HepG2 (cell line): ENCODE data around the gene CD2AP. TPM values are rescaled to one million over a fixed set of nuclear protein-coding genes. Genes with fewer than 3 reads are reported as not detected.
A peak's percentile ranks its signal among the peaks of the same experiment; 100 is the strongest.

Experiments used
- ATAC-seq: fragments of 200-7000 bp; cut with Tn5 transposase; 3 replicates; pipeline ENCODE4 v1.9.1; 2020; ENCODE audit warnings: mild to moderate bottlenecking, moderate library complexity
- BruUV-seq: library from RNA; stranded (reverse); fragments of 400-500 nt; replicated peaks from 2 replicates; lab custom pipeline; 2021; lab: Mats Ljungman, UMichigan
- CTCF ChIA-PET: fragments of 300-600 bp; formaldehyde crosslinking; extraction: SDS; loops from one replicate; lab custom pipeline; 2021; ENCODE audit warnings: low total read pairs, inconsistent platforms, low intra/inter-chr PET ratio; lab: Yijun Ruan, JAX
- POLR2A ChIA-PET: fragments of 350-600 bp; sonication (Branson Sonifier 250); formaldehyde crosslinking; loops from one replicate; lab custom pipeline; 2020; ENCODE audit warnings: antibody characterized with exemption, inconsistent platforms; lab: Yijun Ruan, JAX
- DNase-seq: peaks from one replicate; pipeline ENCODE4 v3.0.0-alpha.2; 2015; ENCODE audit warnings: low spot score
- FAIRE-seq: peaks from 3 replicates; lab custom pipeline; 2011; peaks lifted over from hg19 to GRCh38; lab: Jason Lieb, UNC
- H2AFZ ChIP-seq: one replicate; pipeline ENCODE4 v1.6.1; 2011; ENCODE audit warnings: low read length, inconsistent platforms
- H3K27ac ChIP-seq: fragments of 300-600 bp; 3 replicates; pipeline ENCODE4 v1.8.0; 2011; ENCODE audit warnings: mixed run types, mild to moderate bottlenecking, mixed read lengths, low read length, inconsistent platforms; ENCODE audit not compliant: insufficient read depth; ENCODE audit errors: extremely low read length
- H3K27me3 ChIP-seq, 2 experiments: fragments of 200-600 bp in 1 of 2; 2 replicates in 1 of 2; 3 replicates in 1 of 2; pipeline versions ENCODE4 v1.6.0 to v1.8.0; 2011; ENCODE audit warnings: low read length in 2 of 2, mild to moderate bottlenecking in 2 of 2, moderate library complexity in 2 of 2, inconsistent platforms in 1 of 2; ENCODE audit not compliant: insufficient read depth in 2 of 2, control insufficient read depth in 1 of 2
- H3K36me3 ChIP-seq, 2 experiments: fragments of 200-600 bp in 1 of 2; replicated peaks in 1 of 2; 2 replicates in 1 of 2; 3 replicates in 1 of 2; pipeline versions ENCODE4 v1.5.1 to v1.8.0; 2011; ENCODE audit warnings: low read length in 2 of 2, inconsistent platforms in 1 of 2; ENCODE audit not compliant: insufficient read depth in 2 of 2, control insufficient read depth in 1 of 2
- H3K4me1 ChIP-seq: 2 replicates; pipeline ENCODE4 v1.5.1; 2012; ENCODE audit warnings: low read length, inconsistent platforms; ENCODE audit not compliant: insufficient read depth
- H3K4me2 ChIP-seq: 2 replicates; pipeline ENCODE4 v1.6.0; 2011; ENCODE audit warnings: low read depth, low read length, inconsistent platforms
- H3K4me3 ChIP-seq, 3 experiments: fragments of 200-600 bp in 1 of 3; sonication (generic), shearing (Covaris generic) in 1 of 3; replicated peaks in 1 of 3; 2 replicates each; pipeline ENCODE4 v1.5.1; 2011 to 2016; ENCODE audit warnings: low read length in 3 of 3, inconsistent platforms in 2 of 3, low read depth in 2 of 3, mild to moderate bottlenecking in 2 of 3, control low read depth in 1 of 3, mixed read lengths in 1 of 3; ENCODE audit not compliant: insufficient read depth in 1 of 3
- H3K79me2 ChIP-seq: one replicate; pipeline ENCODE4 v1.6.1; 2011; ENCODE audit warnings: low read length, inconsistent platforms; ENCODE audit not compliant: insufficient read depth
- H3K9ac ChIP-seq: 2 replicates; pipeline ENCODE4 v1.6.0; 2011; ENCODE audit warnings: mild to moderate bottlenecking, low read depth, low read length, inconsistent platforms; ENCODE audit not compliant: insufficient read depth
- H3K9me3 ChIP-seq: 2 replicates; pipeline ENCODE4 v1.5.1; 2012; ENCODE audit warnings: mild to moderate bottlenecking, low read length
- H4K20me1 ChIP-seq: 2 replicates; pipeline ENCODE4 v1.6.0; 2011; ENCODE audit warnings: inconsistent platforms, mild to moderate bottlenecking, low read length, moderate library complexity; ENCODE audit not compliant: insufficient read depth
- AKAP8 ChIP-seq: sonication (generic); formaldehyde crosslinking; IDR thresholded peaks from 2 replicates; pipeline ENCODE4 v1.5.1; 2020; ENCODE audit warnings: mild to moderate bottlenecking, missing genetic modification reagents
- ATF7 ChIP-seq, 2 experiments: fragments of 450-650 bp in 1 of 2; sonication (generic) in 1 of 2; formaldehyde crosslinking in 1 of 2; IDR thresholded peaks; 2 replicates each; pipeline versions ENCODE4 v1.4.0 to v1.6.1; 2016 to 2020; ENCODE audit warnings: antibody characterized with exemption in 1 of 2, mild to moderate bottlenecking in 1 of 2, missing genetic modification reagents in 1 of 2
- GTF2F1 ChIP-seq: fragments of 150-350 bp; IDR thresholded peaks from 2 replicates; pipeline ENCODE4 v1.6.1; 2014; ENCODE audit warnings: low read length
- HNF4G ChIP-seq, 2 experiments: sonication (generic) in 1 of 2; formaldehyde crosslinking in 1 of 2; IDR thresholded peaks; 2 replicates each; pipeline versions ENCODE4 v1.4.0 to v1.6.1; 2011 to 2020; ENCODE audit warnings: borderline replicate concordance in 2 of 2, low read depth in 2 of 2, mild to moderate bottlenecking in 2 of 2, low read length in 1 of 2, missing genetic modification reagents in 1 of 2, moderate library complexity in 1 of 2
- POLR2AphosphoS2 ChIP-seq: IDR thresholded peaks from 2 replicates; pipeline ENCODE4 v1.6.1; 2011; ENCODE audit warnings: low read depth, low read length, improper control_type of control experiment
- SMARCE1 ChIP-seq: fragments of 450-650 bp; IDR thresholded peaks from 2 replicates; pipeline ENCODE4 v1.6.1; 2017; ENCODE audit warnings: borderline replicate concordance
- ZFP37 ChIP-seq: sonication (generic); formaldehyde crosslinking; IDR thresholded peaks from 2 replicates; pipeline ENCODE4 v1.4.0; 2020; ENCODE audit warnings: missing genetic modification reagents, borderline replicate concordance
- ZNF510 ChIP-seq: sonication (generic); formaldehyde crosslinking; IDR thresholded peaks from 2 replicates; pipeline ENCODE4 v1.4.0; 2020; ENCODE audit warnings: low read depth, mild to moderate bottlenecking, missing genetic modification reagents
- ZNF577 ChIP-seq: sonication (generic); formaldehyde crosslinking; IDR thresholded peaks from 2 replicates; pipeline ENCODE4 v1.4.0; 2020; ENCODE audit warnings: mild to moderate bottlenecking, low read depth, missing genetic modification reagents, borderline replicate concordance
- ZNF768 ChIP-seq: sonication (generic); formaldehyde crosslinking; IDR thresholded peaks from 2 replicates; pipeline ENCODE4 v1.4.0; 2020; ENCODE audit warnings: missing genetic modification reagents
- WGBS: methylation state at CpG from one replicate; pipeline ENCODE4 v1.1.6; 2017; ENCODE audit warnings: low lambda C conversion rate; 5-methylcytosine and 5-hydroxymethylcytosine counted together
- in situ Hi-C: cut with HindIII; loops from 2 replicates; pipeline ENCODE4 v1.10.0; 2017; ENCODE audit warnings: low pct_unique_long_range_greater_than_20kb; ENCODE audit not compliant: extremely low pct_ligation_motif_present
- intact Hi-C: fragments of 100-400 bp; cut with micrococcal nuclease; formaldehyde crosslinking; loops from one replicate; pipeline ENCODE4 v1.10.0; 2022; ENCODE audit not compliant: unreplicated experiment
- polyA plus RNA-seq, 8 experiments: library from polyadenylated mRNA; depleted of rRNA in 3 of 8; stranded (reverse) in 7 of 8; unstranded in 1 of 8; fragments of >200 nt; fragmentation: Illumina TruSeq in 4 of 8; extraction: Trizol in 4 of 8; gene quantifications; 2 replicates each; pipeline versions ENCODE4 v1.2.1 to v1.2.3, GENCODE V29; 2011 to 2016; ENCODE audit warnings: low read depth in 4 of 8, missing spikeins in 1 of 8, mixed read lengths in 1 of 8; ENCODE audit not compliant: insufficient read depth in 1 of 8
- total RNA-seq, 5 experiments: library from RNA; depleted of rRNA; stranded (reverse); fragments of >200 nt; fragmentation: Illumina TruSeq; extraction: Trizol; gene quantifications; 2 replicates each; pipeline ENCODE4 v1.2.3, GENCODE V29; 2016; ENCODE audit warnings: low read depth in 1 of 5
- TF ChIP-seq, protein P1 (sequence below), 2 experiments: sonication (generic) in 1 of 2; formaldehyde crosslinking in 1 of 2; IDR thresholded peaks; 2 replicates each; pipeline versions ENCODE4 v1.4.0 to v1.6.1; 2018 to 2020; ENCODE audit warnings: missing genetic modification reagents in 2 of 2, borderline replicate concordance in 1 of 2, low read depth in 1 of 2, mild to moderate bottlenecking in 1 of 2, missing biosample characterization in 1 of 2

Gene CD2AP
- total and polyA plus RNA-seq, 2 of the 13 experiments (the other 11 are each of a cell fraction or from before 2014, with no cell fraction given), result 8.6 to 31.9 TPM

DNA sequence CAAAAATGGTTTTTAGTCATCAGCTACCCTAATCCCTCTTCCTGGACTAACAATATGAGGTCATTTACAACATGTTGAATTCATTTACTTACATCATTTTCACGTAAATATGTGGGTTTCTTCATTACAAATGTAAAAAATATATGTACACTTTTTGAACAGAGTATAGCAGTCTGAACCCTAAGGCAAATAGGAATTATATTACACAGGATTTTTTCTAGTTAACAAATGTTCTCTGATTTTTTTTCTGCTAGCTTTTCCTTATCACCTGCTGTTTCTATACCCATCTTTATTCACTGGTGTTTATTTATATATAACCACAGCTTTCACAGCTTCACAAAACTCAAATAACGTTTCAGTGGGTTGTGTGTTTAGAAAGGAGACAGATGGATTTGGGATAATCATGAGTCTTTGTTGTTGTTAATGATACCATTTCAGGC, 21.0 kb upstream of the CD2AP start:
- in situ Hi-C loops (no loop called here), intact Hi-C loops (loop anchor here (5.0 kb wide), 1 partner anchor 39 kb away; no protein-coding TSS in a partner anchor)
- no peak for ATAC-seq
- no peak overlapping the region for H2AFZ ChIP-seq
- WGBS, result 2% methylated on average over 2 of the region's 2 CpGs
- H3K27ac ChIP-seq, result no peak overlapping the region
- FAIRE-seq, result no peak
- H4K20me1 ChIP-seq, result no peaks in the 10 kb centered on the region
- no peaks in the 10 kb centered on the region for H3K79me2 ChIP-seq
- no peak overlapping the region for H3K9ac ChIP-seq
- no TSS peak for BruUV-seq
- no peak for DNase-seq
- no peaks in the 10 kb centered on the region for H3K36me3 ChIP-seq
- H3K4me1 ChIP-seq, result peaks cover 17% of the 10 kb centered on the region
- no peaks in the 10 kb centered on the region for H3K9me3 ChIP-seq
- TF ChIP-seq ATF7 (IDR thresholded peaks at IDR 0.05) (peak; percentile 18; the same call in 1 of the 2 replicates), ATF7 (CRISPR knock-in tag; IDR thresholded peaks at IDR 0.05) (no peak), POLR2AphosphoS2 (no peak), SMARCE1 (no peak), AKAP8 (CRISPR knock-in tag) (no peak), ZFP37 (CRISPR knock-in tag) (no peak), HNF4G (IDR thresholded peaks at IDR 0.05; ENCODE audit: borderline replicate concordance, low read depth, low read length) (no peak), HNF4G (CRISPR knock-in tag; IDR thresholded peaks at IDR 0.05; ENCODE audit: borderline replicate concordance, low read depth) (no peak)
- ChIA-PET CTCF (no interaction called here), POLR2A (no interaction called here)
- H3K4me3 ChIP-seq, result no peak overlapping the region
- H3K27me3 ChIP-seq, result 0 out of 5 replicates have a peak, but pooled peaks cover 0 to 4% of the 10 kb centered on the region in 2 experiments
- no peak overlapping the region for H3K4me2 ChIP-seq

DNA sequence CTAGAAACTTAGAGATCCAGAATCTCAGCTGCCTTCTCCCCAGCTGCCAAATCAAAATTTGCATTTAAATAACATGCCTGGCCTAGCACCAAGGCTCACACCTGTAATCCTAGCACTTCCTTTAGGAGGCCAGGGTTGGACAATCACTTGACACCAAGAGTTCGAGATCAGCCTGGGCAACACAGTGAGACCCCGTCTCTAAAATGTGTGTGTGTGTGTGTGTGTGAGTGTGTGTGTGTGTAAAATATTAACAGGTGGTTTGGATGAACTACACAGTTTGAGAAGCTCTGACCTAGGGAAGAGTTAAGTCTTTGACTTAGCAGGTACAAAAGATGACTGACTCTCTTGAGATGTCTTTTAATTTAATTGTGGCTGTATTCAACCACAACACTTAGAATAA, 20.2 kb upstream of the CD2AP start:
- ATAC-seq (no peak), DNase-seq (no peak), FAIRE-seq (no peak)
- Histone ChIP-seq H2AFZ (no peak overlapping the region), H3K4me1 (peaks cover 17% of the 10 kb centered on the region), H3K4me3 (no peak overlapping the region), H3K27ac (no peak overlapping the region), H4K20me1 (no peaks in the 10 kb centered on the region), H3K79me2 (no peaks in the 10 kb centered on the region), H3K9me3 (no peaks in the 10 kb centered on the region), H3K27me3 (0 out of 5 replicates have a peak, but pooled peaks cover 0 to under 1% of the 10 kb centered on the region in 2 experiments), H3K4me2 (no peak overlapping the region), H3K36me3 (no peaks in the 10 kb centered on the region), H3K9ac (no peak overlapping the region)
- 19% methylated on average over 2 of the region's 2 CpGs for WGBS
- TF ChIP-seq ZNF768 (CRISPR knock-in tag), result no peak
- no peak for TF ChIP-seq ZNF510 (CRISPR knock-in tag)
- TF ChIP-seq, protein P1, sequence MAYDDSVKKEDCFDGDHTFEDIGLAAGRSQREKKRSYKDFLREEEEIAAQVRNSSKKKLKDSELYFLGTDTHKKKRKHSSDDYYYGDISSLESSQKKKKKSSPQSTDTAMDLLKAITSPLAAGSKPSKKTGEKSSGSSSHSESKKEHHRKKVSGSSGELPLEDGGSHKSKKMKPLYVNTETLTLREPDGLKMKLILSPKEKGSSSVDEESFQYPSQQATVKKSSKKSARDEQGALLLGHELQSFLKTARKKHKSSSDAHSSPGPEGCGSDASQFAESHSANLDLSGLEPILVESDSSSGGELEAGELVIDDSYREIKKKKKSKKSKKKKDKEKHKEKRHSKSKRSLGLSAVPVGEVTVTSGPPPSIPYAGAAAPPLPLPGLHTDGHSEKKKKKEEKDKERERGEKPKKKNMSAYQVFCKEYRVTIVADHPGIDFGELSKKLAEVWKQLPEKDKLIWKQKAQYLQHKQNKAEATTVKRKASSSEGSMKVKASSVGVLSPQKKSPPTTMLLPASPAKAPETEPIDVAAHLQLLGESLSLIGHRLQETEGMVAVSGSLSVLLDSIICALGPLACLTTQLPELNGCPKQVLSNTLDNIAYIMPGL (CRISPR knock-in tag; IDR thresholded peaks at IDR 0.05; ENCODE audit: borderline replicate concordance in 1 of 2, low read depth in 1 of 2), result no peak
- TF ChIP-seq GTF2F1, result no peak
- TF ChIP-seq ZNF577 (CRISPR knock-in tag), result no peak
- BruUV-seq, result no TSS peak
- intact Hi-C loops (loop anchor here (5.0 kb wide), 1 partner anchor 40 kb away; no protein-coding TSS in a partner anchor), in situ Hi-C loops (no loop called here)
- POLR2A ChIA-PET, result interaction anchor here (1.3 kb wide), 1 partner anchor 21 kb away, joined by 4 read pairs; no protein-coding TSS in a partner anchor
- CTCF ChIA-PET, result no interaction called here
